GM18951 (cell line): ENCODE data around the gene KIF5C.

Experiments used
- POLR2A ChIP-seq: IDR thresholded peaks from 4 replicates; pipeline ENCODE4 v1.6.1; 2011; ENCODE audit warnings: mild to moderate bottlenecking; ENCODE audit not compliant: insufficient read length, insufficient read depth; ENCODE audit errors: extremely low read depth
- in situ Hi-C: fragments of 300-500 bp; cut with MboI; formaldehyde crosslinking; loops from one replicate; pipeline ENCODE4 v1.12.0; 2022; ENCODE audit warnings: low sequenced_read_pairs, mixed read lengths, inconsistent platforms; ENCODE audit not compliant: unreplicated experiment

KIF5C gene

DNA sequence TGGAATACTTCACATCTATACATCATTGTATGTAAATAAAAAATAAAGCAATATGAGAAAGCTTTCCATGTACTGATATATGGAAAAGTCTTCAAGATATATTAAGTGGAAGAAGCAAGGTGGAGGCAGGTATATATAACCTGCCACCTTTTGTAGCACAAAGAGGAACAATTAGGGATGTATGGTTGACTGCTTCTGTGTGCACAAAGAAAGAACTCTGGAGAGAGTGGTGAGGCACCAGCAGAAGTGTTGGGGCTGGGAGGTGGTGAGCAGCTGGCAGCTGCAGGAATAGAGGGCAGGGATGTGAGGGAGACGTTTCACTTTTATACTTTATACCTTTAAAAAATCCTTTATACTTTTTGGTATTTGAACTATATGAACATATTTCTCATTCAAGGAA, 26.1 kb downstream of the KIF5C start:
- no peak for TF ChIP-seq POLR2A
- in situ Hi-C loops = no loop called here

DNA sequence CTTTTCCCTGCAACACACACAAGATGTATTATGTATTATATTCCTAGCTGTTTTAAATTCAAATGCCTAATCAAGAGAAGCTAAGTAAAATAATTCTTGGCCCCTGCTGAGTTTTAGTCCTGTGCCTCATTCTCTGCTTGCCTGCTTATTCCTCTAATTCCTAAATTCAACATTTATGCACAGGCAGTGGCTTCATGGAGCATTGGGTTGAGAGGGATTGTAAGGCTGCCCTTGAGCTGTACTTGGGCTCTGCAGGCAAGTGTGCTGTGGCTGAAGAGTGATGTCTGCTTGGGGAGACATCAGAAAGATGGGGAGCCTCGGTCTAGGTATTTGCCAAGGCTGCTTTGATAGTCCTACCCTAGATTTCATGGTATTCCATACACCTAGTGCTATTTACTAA, 27.8 kb downstream of the KIF5C start:
- in situ Hi-C loops = no loop called here
- no peak for TF ChIP-seq POLR2A

DNA sequence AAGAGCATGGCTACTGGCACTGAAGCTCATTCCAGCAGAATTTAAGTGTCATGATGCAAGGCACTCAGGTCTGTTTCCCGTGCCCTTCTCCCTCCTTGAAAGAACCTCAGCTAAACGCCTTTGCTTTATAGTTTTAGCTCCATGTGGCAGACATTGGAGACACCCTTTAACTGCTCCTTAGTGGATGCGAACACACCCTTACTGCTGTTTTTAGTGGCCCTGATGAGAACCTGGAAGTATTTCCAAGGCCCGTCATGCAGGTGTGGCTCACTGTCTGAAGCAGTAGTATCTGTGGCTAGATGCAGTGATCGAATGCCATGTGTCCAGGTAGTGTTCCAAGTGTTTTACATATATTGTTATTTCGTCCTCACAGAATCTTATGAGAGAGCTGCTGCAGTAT, 28.3 kb downstream of the KIF5C start:
- no peak for TF ChIP-seq POLR2A
- in situ Hi-C loops = no loop called here

DNA sequence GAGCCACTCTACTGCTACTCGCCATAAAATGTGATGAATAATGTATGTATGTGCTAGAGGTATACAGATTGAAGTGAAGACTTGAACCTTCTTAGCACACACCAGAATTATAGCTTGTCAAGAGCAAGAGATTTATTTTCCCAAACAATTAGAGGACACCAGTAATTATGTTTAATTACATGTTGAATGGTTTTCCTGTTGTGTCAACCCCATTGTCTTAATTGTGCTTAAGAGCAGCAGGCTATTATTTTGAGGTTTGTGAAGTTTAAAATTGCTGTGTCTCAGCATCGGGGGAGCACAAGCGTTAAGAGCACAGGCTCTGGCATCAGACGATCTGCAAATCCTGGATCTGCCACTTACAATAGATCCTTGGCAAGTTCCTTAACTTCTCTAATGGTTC, 29.0 kb downstream of the KIF5C start:
- TF ChIP-seq POLR2A = no peak
- in situ Hi-C loops = no loop called here

DNA sequence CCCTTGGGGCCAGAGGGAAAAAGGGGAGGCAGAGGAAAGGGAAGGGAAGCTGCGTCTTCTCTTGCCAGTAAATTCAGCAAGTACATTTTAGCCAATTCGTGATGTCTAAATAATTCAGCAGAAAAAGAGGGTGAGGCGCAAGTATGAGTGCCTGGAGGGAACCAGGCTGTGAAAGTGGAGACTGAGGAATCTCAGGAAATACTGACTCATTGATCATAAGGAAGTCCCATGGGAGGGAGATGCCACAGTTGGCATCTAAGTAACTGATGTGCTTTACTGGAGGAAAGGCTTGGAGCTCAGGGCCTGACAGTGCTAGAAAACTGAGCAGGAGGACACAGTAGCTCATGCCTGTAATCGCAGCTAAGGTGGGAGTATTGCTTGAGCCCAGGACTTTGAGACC, 31.1 kb downstream of the KIF5C start:
- in situ Hi-C loops = no loop called here
- no peak for TF ChIP-seq POLR2A

DNA sequence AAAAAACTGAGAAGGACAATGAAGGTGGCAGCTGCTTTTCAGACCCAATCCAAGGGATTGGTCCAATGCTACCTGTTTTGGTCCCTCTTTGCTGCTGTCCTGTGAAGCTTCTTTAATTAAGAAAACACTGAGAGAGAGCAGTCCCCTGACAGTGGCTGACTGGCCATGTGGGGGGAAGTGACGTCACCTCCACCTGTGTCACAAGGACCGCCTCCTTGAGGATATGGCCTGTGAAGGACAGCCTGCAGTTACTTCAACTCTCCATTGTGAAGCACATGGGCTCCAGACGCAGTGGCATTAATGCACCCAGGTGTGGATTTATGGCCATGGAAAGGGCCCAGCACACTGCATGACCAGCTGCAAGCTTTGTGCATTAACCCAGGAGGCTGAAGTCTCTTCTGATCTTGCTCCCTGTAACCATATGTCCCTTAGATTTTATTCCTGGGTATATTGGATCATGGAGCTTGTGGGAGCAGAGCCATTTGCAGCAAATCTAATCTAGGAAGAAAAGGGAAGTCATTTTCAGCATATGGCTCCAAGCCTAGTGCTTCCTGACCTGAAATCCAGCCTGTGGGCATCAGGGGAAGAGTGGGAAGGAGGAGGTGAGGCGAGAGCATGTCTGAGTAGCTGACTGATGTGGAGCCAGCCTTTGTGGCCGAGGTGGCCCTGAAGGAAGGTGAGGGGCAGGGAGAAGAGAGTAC, 32.2 kb downstream of the KIF5C start:
- in situ Hi-C loops = no loop called here
- TF ChIP-seq POLR2A = no peak

DNA sequence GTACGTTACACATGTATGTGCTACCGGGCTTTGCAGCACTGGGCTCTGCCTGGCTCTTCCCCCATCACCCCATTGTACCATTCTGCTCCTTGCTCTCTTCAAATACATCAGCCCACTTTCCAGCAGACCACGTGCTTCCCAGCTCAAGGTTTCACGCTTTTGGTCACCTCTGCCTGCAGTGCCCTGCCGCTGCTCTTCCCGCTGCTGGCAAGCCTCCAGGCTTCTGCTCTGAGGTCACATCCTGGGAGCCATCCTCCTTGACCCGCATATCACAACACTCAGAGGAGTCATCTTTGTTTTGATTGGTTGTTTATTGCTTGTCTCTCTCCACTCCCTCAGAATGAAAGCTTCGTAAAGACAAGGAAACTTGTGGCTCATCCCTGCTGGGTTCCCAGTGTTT, 34.1 kb downstream of the KIF5C start:
- TF ChIP-seq POLR2A = no peak
- in situ Hi-C loops = no loop called here

DNA sequence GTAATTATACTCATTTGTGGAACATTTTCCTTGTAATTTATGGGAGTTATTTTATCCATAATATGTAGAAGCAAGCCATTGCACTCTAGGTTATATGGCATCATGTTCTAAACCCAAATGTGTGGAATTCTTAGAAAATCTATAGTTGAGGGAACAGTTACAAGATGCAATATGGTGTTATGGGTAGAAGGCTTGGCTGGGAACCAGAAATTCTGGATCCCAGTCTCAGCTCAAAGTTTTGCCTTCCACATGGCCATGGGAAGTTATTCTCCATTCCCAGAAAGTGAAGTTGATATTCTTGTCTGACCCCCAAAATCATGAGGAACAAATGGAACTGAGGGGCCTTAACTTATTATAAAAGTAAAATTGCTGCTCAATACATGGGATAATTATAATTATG, 38.0 kb downstream of the KIF5C start:
- in situ Hi-C loops = no loop called here
- no peak for TF ChIP-seq POLR2A

DNA sequence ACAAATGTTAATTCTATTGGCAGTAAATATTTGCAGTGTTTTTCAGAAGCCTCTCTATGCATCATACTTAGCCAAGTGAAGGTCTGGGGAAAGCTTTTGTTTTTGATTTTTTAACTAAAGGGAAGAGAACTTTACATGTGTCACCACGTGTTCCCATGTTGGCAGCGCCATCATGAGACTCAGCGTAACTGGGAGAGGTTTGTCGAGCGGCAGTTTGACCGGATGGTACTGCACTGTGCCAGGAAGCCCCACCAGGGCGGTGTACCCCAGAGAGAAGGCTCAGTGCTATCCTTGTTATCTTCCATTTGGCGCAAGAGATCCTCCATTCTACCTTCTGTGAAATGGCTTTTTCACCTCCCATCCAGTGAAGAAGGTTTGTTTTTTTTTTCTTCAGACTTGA, 38.5 kb downstream of the KIF5C start:
- in situ Hi-C loops = no loop called here
- no peak for TF ChIP-seq POLR2A

DNA sequence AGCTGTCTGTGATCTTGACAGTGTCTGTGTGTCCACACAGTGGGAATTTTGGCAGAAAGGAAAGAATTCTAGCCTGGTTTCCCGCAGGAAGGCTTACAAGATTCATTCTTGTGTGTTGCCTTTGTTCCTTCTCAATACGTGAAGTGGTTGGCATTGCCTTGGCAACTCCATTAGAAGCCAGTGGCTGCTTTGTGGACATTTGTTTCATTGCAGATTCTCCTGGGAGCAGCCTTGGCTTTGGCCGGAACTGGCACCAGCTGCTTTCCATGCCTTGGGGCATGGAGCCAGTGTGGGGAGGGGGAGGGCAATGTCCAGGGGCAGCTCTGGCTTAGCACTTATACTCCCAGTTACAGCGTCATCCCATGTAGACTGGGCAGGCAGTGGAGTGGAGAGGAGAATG, 39.4 kb downstream of the KIF5C start:
- in situ Hi-C loops = no loop called here
- no peak for TF ChIP-seq POLR2A

DNA sequence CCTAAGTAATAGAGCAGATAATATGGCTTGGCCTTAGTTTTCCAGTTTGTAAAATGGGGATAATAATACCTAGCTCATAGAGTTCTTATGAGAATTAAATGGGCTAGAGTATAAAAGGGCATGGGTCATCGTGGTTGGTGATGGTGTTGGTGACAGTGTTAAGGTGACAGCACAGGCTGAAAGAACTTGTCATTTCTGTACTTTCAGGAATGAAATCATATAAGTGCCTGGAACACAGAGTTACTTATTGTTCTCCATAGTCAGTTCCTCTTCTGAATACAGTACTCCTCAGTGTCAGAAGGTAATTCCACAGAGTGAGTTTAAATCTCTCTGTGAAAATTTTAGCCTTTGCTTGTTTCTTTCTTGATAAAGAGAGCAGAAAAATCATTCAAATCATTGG, 42.4 kb downstream of the KIF5C start:
- TF ChIP-seq POLR2A = no peak
- in situ Hi-C loops = no loop called here

DNA sequence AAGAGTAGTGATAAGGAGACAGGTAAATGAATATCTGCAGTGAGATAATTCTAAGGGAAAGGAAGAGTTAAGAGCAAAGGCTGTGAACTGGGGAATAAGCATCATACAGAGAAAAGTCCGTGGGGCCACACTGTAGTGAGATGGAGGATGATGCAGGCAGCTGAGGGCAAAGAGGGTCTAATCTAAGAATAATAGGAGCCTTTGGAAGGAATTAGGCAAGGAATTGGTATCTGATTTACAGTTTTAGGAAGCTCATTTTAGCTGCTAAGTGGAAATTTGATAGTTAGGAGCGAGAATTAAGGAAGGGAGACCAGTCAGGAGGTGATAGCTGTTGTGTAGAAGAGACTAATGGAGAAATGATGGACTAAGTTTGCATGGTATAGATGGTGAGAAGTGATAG, 43.5 kb downstream of the KIF5C start:
- no peak for TF ChIP-seq POLR2A
- in situ Hi-C loops = no loop called here

DNA sequence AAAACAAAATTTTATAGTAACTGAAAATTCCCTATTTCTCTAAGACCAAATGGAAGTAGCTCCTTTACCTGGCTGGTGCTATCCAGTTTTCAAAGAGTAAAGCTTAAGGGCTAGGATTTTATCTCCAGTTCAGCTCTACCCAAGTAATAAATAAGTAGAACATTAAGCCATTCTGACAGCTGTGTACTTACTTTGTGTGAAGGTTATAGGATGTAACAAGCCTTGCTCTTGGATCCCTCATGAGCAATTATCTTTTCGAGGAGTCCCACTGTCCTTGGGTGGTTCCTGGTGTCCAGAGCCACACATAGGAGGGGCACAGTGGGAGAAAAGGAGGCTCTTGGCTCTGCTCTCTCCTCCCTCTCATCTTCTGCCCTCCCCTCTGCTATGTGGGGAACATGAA, 45.5 kb downstream of the KIF5C start:
- no peak for TF ChIP-seq POLR2A
- in situ Hi-C loops = no loop called here

DNA sequence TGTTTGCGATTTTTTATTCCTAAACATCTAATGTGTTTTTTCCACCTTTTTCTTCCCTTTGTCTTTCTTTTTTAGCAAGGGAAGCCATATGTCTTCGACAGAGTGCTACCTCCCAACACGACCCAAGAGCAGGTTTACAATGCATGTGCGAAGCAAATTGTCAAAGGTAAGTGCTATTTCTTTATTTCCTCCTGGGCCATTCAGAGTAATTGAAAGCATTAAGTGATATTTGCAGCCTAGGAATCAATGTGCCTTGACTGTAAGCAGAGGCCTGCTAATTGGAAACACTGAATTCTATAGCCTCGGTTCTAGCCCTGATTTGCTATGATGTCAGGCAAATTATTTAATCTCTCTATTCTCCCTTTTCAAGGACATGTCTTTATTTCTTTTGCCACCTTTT, 47.0 kb downstream of the KIF5C start:
- in situ Hi-C loops = no loop called here
- no peak for TF ChIP-seq POLR2A

DNA sequence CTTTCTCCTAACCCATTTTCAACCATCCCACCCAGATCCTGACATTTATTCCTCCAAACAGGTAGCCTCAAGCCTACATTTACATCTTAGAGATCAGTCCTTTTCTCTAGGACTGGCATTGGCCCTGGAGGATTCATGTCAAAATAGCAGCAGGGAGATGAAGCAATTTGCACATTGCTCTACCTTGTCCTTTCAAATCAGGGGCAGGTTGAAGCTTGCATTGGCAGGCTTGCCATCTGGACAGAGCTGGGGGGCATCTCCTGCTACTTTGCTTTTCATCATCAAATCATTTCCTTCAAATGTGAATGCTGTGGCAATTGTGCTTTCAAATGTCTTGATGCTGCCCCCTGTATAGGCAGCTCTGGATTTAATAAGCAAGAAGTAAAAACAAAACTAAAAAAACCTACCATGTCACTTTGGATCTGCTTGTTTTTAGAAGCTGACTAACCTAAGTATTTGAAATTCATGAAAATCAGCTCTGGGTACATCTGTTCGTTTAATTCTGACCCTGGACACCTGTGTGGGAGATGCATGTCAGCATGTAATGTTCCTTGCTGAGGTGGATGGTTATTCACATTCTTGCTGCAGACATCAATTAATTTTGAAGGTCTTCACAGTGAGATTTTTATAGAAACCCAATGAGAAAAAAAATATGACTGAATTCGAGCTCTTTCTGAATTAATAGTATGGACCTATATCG, 47.9 kb downstream of the KIF5C start:
- in situ Hi-C loops = no loop called here

More for the DNA sequence above, 47.9 kb downstream of the KIF5C start:
- TF ChIP-seq POLR2A = no peak
